Ammon's horn (tissue), 1 donor: Measurements from ENCODE around the gene CD68.
A peak's percentile ranks its signal among the peaks of the same experiment; 100 is the strongest.
"Not testable (repeated sequence)": the region's sequence is repeated elsewhere in the genome, so short reads cannot be mapped to it uniquely, and the experiment has no call there.

Experiments used
- DNase-seq: peaks from one replicate; pipeline ENCODE4 v3.0.0-alpha.2; 2016; ENCODE audit warnings: low spot score

The CD68 gene

DNA sequence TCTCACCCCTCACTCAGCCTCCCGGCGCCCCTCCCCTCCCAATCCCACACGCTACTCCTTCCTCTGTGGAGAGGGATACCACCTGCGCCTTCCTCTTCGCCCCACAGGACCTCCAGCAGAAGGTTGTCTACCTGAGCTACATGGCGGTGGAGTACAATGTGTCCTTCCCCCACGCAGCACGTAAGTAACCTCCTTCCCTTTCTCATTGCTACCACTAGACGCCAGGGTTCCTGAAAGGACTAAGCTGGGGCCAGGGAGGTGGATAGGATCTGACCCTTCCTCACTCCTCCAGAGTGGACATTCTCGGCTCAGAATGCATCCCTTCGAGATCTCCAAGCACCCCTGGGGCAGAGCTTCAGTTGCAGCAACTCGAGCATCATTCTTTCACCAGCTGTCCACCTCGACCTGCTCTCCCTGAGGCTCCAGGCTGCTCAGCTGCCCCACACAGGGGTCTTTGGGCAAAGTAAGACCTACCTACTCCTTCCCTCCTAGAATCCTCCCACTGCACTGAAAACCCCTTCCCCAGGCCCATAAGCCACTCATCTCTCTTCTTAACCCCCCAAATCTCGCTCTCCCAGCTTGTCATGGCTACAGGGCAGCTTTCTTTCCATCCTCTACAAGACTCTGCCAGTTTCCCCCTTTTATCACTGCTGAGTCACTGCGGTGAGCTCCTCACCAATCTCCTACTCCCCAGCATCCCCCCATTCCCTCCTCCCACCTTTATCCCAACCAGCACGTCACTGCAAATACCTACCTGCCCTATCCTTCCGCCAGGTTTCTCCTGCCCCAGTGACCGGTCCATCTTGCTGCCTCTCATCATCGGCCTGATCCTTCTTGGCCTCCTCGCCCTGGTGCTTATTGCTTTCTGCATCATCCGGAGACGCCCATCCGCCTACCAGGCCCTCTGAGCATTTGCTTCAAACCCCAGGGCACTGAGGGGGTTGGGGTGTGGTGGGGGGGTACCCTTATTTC is 1.5 kb downstream of the CD68 start:
- no peak for DNase-seq

DNA sequence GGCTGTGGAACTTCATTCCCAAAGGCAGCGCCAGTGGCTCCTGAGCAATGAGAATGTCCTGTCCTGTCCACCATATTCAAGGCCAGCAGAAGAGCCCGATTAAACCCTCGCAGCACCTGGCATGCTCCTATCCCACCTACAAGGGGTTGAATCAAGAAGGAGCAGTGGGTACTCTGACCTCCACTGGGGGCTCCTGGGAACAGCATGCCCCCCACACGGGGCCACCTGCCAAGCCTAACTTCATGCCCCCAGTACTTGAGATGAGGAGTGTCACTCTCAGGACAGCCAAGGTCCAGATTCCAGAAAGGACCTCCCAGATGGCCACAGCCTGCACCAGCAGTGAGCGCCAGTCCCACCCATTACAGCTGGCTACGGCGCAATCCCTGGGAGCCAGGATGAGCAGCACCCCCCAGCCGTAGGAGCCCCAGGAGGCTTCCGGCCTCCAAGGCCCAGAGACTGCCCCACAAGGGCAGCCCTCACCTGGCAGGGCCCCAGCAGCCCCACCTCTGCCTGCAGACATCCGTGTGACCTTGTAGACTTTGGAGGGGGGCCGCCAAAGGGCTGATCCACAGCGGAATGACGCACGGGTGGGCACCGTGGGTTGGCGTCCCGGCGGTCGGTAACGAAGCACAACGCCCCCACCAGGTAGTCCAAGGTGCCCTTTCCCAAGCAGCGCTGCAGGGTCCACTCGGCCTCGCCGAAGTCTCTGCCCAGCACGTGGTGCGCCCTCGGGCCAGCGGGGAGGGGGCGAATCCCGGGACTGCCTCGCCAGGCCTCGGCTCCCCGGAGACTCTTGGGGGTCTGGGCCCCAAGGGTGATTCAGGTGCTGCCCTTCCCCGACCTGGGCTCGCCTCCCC is 3.2 kb downstream of the CD68 start:
- DNase-seq = no peak

DNA sequence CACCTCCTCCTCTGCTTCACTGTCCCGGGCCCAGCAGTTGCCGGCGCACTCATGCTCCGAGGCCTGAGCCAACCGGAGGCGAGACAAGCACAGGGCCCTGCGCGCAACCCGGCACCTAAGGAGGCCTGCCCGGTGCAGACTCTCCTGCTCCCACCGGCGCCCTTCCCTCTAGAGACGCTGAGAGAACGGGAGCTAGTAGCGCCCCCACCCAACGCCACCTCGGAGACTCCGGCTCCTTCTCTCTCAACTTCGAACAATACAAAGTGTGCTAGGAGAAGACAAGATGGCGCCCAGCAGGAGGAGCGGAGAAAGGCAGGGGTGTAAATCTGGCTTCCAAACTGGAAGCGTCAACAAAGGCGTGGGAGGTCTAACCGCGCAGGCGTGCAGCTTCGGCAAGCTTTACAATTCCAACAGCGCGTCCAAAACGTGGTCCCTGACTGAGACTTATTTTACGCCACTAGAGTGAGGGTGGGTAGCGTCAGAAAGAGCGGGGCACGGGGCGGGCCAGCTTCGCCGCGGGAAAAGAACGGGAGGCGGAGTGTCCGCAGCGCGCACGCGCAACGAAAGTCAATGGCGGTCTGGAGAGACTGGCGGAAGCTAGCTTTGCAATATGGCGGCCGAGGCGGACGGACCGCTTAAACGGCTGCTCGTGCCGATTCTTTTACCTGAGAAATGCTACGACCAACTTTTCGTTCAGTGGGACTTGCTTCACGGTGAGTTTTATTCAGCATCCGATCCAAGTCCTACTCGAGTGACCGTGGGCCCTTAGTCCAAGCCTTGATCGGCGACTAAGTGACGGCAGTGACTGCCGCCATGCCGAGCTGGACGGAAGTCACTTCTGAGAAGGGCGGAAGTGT is 4.0 kb downstream of the CD68 start, which contains the start of gene MPDU1:
Gene MPDU1, plus strand, starts transcription at position 600 of the 857 bp plus-strand sequence. Its CDS starts 11 bp downstream, at position 611.
- DNase-seq = peak; percentile 97

DNA sequence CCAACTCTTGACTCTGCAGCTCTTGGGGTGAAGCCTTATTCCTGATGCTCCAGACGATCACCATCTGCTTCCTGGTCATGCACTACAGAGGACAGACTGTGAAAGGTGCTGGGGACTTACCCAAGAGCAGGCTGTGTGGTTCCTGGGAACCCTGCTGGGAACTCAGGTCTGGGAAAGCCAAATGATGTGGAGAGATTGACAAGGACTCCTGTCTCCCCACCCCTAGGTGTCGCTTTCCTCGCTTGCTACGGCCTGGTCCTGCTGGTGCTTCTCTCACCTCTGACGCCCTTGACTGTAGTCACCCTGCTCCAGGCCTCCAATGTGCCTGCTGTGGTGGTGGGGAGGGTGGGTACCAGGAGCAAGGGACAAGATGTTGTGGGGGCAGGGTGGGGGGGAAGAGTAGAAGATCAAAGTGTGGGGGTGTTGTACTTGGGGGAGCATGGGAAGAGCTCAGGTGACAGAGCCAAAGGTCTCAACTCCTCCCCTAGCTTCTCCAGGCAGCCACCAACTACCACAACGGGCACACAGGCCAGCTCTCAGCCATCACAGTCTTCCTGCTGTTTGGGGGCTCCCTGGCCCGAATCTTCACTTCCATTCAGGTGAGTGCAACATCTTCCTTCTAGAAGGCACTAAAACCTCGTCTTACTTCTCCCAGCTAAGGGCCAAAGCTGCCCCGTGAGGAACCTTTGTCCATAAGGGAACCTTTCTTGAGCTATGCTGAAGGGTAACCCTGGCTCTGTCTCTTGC is 7.4 kb downstream of the CD68 start:
- no peak for DNase-seq

DNA sequence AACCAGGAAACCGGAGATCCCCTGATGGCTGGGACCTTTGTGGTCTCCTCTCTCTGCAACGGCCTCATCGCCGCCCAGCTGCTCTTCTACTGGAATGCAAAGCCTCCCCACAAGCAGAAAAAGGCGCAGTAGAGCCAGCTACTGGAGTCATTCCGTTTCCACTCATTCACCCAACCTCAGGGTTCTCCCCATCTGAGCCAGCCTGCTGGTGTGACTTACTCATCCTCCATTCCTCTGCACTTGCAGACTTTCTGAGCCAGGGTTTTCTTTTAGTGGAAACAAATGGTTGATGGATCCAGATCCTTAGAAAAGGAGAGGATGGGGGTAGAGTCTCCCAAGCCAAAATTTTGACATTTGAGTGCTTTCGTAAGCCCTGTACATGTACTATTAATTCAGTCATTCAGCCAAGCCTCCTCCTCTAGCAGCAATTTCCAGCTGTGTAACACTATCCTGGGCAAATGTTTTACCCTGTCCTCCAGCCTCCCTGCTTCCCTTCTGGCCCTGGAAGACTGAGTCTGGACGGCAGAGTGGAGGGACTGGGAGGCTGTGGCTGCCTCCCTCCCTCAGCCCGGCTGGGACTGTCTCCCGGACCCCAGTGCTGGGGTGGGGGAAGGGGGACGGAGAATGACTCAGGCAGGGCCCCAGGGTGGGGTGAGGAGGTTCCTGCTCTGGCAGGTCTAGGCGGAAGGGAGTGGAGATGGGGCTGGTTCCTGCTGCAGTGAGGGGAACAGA is 8.1 kb downstream of the CD68 start:
- no peak for DNase-seq

DNA sequence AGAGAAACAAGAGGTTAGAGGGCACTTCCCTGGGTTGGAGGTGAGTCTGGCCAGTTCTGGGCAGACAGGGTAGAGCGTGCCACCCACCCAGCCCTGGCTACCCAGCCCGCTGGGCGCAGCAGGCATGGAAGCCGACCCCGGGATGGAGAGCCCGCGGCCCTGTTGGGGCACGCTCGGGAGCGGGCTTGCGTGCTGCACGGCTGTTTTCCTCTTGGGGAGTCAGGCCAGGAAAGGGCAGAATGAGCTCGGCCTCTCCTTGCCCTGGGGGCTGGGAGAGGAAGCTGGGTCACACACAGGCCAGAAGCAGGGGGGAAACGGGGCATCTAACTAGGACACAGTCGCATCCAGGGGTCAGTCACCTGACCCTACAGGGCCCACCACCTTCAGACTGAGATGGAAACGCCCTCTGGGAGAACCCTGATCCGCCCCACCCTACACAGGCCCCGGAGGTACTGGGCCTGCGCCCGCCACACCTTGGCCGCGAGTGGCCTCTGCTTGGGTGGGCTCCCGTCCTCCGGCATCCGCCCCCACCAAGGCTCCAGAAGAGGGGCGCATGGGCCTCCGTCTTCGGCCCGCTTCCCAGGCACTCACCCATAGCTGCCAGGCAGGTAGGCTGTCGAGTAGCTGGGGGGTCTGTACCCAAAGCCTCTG is 9.2 kb downstream of the CD68 start:
- no peak for DNase-seq

DNA sequence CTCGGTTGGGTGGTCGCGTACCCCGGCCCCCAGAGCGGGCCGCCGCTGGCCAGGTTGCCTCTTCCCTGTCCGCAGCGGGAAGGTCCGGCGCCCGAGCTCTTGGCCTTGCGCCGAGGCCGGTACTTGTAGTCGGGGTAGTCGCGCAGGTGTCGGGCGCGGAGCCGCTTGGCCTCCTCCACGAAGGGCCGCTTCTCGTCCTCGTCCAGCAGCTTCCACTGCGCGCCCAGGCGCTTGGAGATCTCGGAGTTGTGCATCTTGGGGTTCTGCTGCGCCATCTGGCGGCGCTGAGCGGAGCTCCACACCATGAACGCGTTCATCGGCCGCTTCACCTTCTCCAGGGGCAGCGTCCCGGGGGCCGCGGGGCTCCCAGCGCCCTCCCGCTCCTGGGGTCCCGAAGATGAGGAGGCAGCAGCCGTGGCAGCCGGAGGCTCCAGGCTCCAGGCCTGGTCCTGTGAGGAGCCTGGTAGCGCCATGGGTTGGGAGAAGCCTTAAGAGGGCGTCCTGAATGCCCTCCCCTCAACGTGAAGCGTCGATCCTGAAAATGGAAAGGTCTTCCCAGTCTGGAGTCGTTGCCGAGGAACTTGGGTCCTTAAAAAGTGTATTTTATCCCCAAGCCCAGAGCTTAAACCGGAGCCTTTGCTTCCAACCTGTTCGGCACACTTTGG is 9.9 kb downstream of the CD68 start:
- DNase-seq = peak; percentile 92

DNA sequence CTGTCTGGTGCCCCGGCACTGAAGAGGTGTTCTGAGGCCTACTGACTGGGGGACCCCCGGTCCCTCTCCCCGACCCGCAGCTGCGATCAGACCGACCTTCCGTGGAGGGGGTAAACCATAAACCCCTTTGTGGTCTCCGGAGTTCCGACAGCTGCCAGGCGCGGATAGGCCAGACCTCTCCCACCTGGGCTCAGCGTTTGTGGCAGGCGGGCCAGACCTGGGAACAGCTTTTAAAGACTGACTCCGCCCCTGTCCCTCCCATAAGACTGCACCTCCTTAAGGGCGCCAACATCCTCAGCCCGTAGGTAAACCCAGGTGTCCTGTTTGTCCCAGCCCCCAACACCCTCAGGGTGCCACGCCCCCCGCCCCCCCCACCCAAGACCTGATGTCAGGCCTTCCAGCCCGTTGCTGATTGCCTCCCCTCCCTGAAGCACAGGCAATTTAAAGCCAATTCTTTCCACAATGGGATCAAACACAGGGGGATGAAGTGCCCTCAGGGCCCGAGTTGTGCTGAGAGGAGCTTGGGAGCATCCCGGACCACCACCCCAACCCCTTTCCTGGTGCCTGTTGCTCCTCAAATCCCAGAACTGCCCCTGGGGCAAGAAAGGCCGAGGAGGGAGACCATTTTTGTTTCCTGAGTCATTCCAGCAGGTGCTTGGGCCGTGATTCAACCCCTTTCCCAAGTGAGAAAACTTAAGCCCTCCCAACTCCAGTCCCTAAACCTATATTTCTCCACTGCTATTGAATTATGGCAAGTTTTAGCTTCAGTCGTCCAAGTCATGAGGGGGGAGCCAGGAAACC is 10.7 kb downstream of the CD68 start, which contains the start of gene SOX15:
Gene SOX15, minus strand, starts transcription at position 204 of the 801 bp plus-strand sequence. CDS start 418 bp downstream, outside the sequence.
- no peak for DNase-seq

DNA sequence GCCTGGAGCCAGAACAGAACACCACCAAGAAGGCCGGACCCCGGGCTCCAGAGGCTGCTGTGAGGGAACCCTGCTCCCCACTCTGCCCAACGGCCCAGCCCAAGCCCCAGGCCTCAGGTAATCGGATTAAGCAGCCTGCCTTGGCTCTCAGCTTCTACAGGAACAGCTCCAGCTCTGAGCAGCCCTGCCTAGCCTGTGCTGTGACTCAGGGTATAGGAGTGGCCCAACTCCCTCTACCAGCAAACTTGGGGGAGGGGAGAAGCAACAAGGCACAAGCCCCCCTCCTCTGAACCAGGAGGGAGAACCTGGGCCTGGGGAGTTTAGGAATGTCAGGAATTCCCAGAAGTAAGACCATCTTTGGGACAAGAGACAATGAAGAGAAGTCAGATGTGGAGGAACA is 11.3 kb downstream of the CD68 start:
- DNase-seq = no peak

DNA sequence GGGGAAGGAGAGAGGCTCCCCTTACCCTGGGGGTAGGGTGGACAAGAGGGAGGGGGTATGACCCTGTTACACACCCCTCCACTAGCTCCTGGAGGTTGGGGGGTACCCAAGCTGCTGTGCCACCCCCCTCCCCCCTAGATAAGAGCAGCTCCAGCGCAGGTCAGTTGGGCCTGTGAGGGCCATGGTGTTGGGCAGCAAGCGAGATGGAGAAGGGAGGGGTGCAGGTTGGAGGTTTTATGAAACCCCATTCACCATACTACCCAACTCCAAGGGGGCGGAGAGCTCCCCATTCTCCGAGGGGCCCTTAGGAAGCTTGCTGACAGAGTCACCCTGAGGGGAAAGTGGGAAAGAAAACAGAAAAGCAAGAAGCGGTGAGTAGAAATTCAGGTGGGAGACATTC is 12.2 kb downstream of the CD68 start:
- no peak for DNase-seq

DNA sequence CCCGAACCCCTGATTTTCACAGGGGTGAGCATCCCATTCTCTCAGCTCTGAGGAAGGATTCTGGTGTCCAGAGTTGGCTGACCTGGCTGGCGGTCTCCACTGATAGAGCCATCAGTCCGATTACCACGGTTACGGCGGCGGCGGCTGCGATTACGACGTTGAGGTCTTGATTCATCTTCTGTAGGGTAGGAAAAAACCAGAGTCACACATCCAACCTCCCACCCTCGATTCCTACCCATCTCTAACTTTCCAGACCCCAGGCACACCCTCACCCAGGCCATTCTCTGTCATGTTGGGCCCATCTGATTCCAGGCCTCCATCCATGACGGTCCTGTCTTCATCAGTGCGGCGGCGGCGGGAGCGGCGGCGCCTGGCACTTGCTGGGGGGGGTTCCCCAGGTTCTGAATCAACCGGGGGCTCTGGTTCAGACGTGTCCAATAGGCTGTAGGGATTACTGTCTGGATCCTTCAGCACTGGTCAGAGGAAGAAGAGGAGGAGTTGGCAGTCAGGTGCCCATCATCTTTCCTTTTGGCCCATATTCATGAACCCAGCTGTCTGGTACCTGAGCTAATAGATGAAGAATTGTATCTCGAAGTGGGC is 13.1 kb downstream of the CD68 start:
- no peak for DNase-seq

DNA sequence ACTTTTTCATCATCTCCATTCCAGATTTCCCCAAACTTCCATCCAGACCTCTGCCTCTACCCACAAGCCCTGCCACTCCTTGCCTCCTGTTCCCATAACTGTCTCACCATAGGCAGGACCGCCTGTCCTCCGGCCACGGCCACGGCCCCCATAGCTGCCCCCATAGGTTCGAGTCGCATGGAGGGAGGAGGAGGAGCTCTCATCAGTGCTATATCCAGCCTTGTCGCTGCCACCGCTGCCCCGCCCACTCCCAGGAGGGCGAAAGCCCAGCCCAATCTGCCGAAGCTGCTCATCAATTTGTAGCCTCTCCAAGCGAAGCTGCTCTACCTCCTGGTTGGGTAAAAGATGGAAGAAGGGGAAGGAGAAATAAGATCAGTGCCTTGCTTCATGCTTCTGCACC is 13.9 kb downstream of the CD68 start:
- DNase-seq = no peak

DNA sequence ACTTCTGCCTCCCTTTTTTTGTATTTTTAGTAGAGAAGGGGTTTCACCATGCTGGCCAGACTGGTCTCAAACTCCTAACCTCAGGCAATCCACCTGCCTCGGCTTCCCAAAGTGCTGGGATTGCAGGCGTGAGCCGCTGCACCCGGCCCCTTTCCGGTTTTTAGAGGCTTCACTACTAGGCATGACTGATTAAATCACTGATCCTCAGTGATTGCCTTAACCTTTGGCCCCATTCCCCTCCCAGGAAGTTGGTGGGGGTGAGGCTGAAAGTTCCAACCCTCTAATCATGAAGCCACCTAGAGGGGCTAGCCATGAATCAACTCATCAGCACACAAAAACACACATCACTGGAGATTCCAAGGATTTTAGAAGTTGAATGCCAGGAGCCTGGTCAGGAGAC is 18.1 kb downstream of the CD68 start:
- DNase-seq = not testable (repeated sequence)

DNA sequence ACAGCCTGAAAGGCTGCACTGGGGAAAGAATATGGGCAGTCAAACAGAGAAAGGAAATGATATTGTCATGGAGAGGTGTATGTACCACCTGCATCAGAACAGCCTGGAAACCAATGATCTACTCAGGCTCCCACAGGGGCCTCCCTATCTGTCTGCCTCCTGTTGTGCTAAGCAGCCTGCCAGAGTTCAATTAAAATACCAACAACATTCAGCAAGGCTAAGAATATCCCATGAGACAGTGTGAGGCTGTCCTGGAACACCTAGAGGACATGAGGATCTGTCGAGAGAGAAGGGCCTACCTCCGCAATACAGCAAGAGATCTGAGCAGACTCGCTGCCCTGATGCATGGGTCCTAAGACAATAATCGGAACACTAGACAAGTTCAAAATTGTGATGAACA is 26.8 kb downstream of the CD68 start:
- DNase-seq = no peak

DNA sequence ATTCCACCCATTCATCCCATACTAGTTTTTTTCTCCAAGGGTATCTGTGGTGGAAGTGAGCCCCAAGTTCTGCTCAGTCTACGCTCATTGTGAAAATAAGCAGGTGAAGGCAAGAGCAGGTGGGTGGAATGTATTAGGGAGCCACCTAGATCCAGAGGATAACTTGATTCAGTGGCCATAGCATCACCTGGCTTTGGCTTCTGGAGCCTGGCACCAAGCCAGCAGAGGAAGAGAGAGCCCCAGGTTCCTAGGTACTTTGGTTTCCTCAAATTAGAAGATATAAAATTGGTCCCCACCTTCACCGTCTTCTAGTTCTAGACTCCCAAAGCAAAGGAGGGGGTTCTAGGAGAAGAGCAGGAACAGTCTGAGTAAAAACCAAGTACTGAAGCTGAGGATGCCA is 31.2 kb downstream of the CD68 start:
- DNase-seq = no peak

DNA sequence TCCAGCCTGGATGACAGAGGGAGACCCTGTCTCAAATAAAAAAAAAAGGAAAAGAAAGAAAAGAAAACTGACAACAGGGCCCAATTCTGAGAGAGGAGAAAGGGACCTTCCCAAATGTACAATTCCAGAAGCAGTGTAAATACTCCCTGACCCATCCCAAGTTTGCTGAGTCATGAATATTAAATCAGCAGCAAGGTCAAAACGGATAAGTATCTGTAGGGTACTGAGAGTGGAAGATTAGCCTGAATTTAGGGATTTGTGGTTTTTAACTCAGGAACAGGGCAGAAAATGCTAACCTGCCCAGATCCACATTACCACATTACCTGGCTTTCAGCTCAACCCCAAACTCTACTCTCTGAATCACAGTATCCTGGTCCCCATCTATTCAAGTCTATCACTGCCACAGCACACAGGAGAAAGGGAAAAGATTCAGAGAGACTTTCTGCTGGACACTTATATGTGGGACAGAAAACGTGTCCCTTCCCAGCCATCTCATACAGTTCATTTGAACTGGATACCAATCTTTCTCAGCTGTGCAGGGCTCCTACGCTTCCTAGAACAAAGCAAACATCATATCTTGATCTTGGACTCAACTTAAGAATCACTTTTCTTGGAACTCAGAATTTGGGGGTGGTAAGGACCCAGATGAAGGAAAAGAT is 32.3 kb downstream of the CD68 start:
- DNase-seq = no peak

DNA sequence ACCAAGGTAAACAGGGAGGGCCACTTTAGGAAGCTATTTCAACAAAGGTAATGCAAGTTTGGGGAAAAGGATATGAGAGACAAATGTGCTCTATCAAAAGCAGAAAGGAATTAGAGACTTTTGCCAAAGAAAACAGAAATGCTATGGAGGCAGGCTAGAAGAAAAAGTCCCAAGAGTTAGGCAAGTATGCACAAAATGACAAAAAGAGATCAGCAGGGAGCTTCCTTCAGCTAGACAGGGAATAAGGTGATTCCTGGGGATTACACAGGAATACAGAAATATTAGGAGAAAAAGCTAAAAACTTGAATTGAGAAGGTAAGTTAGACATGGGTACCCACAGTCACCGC is 32.8 kb downstream of the CD68 start:
- no peak for DNase-seq
